Activated CD8-positive, alpha-beta T cell treated with anti-CD3 and anti-CD28 coated beads, Interleukin-2, amount 10 ng/mL, durations not matched to agents 7 days and 5 days (primary cell): ENCODE results near the gene CHMP4B. TPM values are rescaled to one million over a fixed set of nuclear protein-coding genes. Genes with fewer than 3 reads are reported as not detected.

Source experiments
- ATAC-seq: fragments of 150-1000 bp; cut with Tn5 transposase; one replicate; pipeline ENCODE4 v1.10.0; 2021; ENCODE audit warnings: moderate library complexity
- CTCF ChIA-PET: fragments of 350-600 bp; sonication (Branson Sonifier 250); formaldehyde crosslinking; loops from one replicate; lab custom pipeline; 2021; ENCODE audit warnings: antibody characterized with exemption; lab: Charles Lee
- POLR2A ChIA-PET: fragments of 350-600 bp; sonication (Branson Sonifier 250); formaldehyde crosslinking; loops from one replicate; lab custom pipeline; 2021; ENCODE audit warnings: antibody characterized with exemption; lab: Charles Lee
- DNase-seq: peaks from one replicate; pipeline ENCODE4 v3.0.0-alpha.2; 2020
- H3K27ac Mint-ChIP-seq: one replicate; pipeline ENCODE4 v1.8.0; 2021; ENCODE audit warnings: mild to moderate bottlenecking, mixed read lengths
- H3K27me3 Mint-ChIP-seq: one replicate; pipeline ENCODE4 v1.8.0; 2021; ENCODE audit warnings: low read depth, mixed read lengths
- H3K36me3 Mint-ChIP-seq: one replicate; pipeline ENCODE4 v1.8.0; 2021; ENCODE audit warnings: low read depth, mixed read lengths
- H3K4me1 Mint-ChIP-seq: one replicate; pipeline ENCODE4 v1.8.0; 2021; ENCODE audit warnings: low read depth, mixed read lengths
- H3K4me3 Mint-ChIP-seq: one replicate; pipeline ENCODE4 v1.8.0; 2021; ENCODE audit warnings: mild to moderate bottlenecking, mixed read lengths
- H3K9me3 Mint-ChIP-seq: one replicate; pipeline ENCODE4 v1.8.0; 2022; ENCODE audit warnings: mixed read lengths; ENCODE audit not compliant: insufficient read depth
- total RNA-seq, 2 experiments: library from RNA; stranded (reverse); gene quantifications; one replicate each; pipeline ENCODE4 v1.2.3, GENCODE V29; 2021

The CHMP4B gene
- total RNA-seq, 2 experiments from 2014 or later: 86.7 to 93.2 TPM

- H3K27me3 Mint-ChIP-seq: no peaks in the 10 kb centered on the region
- peaks cover 13% of the 10 kb centered on the region for H3K36me3 Mint-ChIP-seq
- DNase-seq (no peak), ATAC-seq (no peak)
- POLR2A ChIA-PET: interaction anchor here (1.2 kb wide), 1 partner anchor 16 kb away, joined by 3 read pairs; no protein-coding TSS in a partner anchor
- H3K4me3 Mint-ChIP-seq: no peak overlapping the region
- H3K4me1 Mint-ChIP-seq: peaks cover 85% of the 10 kb centered on the region
- no peaks in the 10 kb centered on the region for H3K9me3 Mint-ChIP-seq
- H3K27ac Mint-ChIP-seq: no peak overlapping the region
- CTCF ChIA-PET: interaction anchor here (1.2 kb wide), 2 partner anchors 50 to 73 kb away, joined by 4 to 7 read pairs; no protein-coding TSS in a partner anchor
These were observed 31.2 kb downstream of the CHMP4B start for GRCh38 chr20:33842346-33842745.

GRCh38 chr20:33843050-33843449 is 31.9 kb downstream of the CHMP4B start:
- no peak overlapping the region for H3K4me3 Mint-ChIP-seq
- H3K36me3 Mint-ChIP-seq: peaks cover 16% of the 10 kb centered on the region
- H3K4me1 Mint-ChIP-seq: peaks cover 83% of the 10 kb centered on the region
- no peaks in the 10 kb centered on the region for H3K9me3 Mint-ChIP-seq
- DNase-seq (no peak), ATAC-seq (no peak)
- H3K27me3 Mint-ChIP-seq: no peaks in the 10 kb centered on the region
- ChIA-PET CTCF (interaction anchor here (0.6 to 1.2 kb wide), 3 partner anchors 51 to 573 kb away, joined by 3 to 7 read pairs (median 4); no protein-coding TSS in a partner anchor), POLR2A (interaction anchor here (1.2 kb wide), 1 partner anchor 16 kb away, joined by 3 read pairs; no protein-coding TSS in a partner anchor)
- H3K27ac Mint-ChIP-seq: no peak overlapping the region

GRCh38 chr20:33843854-33844253 is 32.7 kb downstream of the CHMP4B start:
- CTCF ChIA-PET: no interaction called here
- Mint-ChIP-seq H3K4me1 (peaks cover 82% of the 10 kb centered on the region), H3K36me3 (peaks cover 24% of the 10 kb centered on the region), H3K27ac (peak overlapping the region; percentile 16), H3K4me3 (no peak overlapping the region), H3K9me3 (no peaks in the 10 kb centered on the region), H3K27me3 (no peaks in the 10 kb centered on the region)
- peak; percentile 71 for ATAC-seq
- DNase-seq: no peak
- POLR2A ChIA-PET: no interaction called here

DNA sequence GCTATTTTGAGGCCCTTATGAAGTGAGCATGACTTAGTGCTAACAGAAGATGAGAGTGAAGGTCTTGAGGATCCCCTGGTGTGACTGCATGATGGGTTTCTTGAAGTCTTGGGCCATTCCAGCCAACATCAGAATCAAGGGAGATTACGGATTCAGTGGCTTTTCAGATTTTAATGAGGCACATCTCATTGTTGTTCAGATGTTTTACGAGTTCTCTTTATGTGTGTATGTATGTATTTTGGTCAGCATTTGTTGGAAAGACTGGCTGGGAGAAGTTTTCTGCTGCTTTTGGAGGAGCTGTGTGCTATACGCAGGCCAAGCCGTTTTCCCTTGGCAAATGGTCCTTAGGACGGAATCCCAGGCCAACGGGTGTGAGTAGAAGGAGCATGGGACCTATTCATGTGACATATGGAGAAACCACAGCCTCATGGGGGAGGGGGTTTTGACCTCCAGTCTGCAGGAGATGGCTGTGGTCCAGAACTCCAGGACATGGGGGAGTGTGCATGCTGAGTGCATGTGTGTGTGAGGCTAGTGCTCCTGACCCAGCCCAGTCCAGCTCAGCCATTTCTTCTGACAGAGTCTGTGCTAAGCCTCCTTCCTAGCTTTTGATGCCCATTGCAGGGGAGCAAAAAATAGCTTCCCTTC is 35.3 kb downstream of the CHMP4B start:
- H3K4me3 Mint-ChIP-seq: no peak overlapping the region
- H3K27ac Mint-ChIP-seq: no peak overlapping the region
- no peak for ATAC-seq
- peaks cover 82% of the 10 kb centered on the region for H3K4me1 Mint-ChIP-seq
- H3K27me3 Mint-ChIP-seq: no peaks in the 10 kb centered on the region
- ChIA-PET POLR2A (no interaction called here), CTCF (interaction anchor here (0.9 kb wide), 1 partner anchor 69 kb away, joined by 5 read pairs; no protein-coding TSS in a partner anchor)
- no peak for DNase-seq
- no peaks in the 10 kb centered on the region for H3K9me3 Mint-ChIP-seq
- peaks cover 41% of the 10 kb centered on the region for H3K36me3 Mint-ChIP-seq

DNA sequence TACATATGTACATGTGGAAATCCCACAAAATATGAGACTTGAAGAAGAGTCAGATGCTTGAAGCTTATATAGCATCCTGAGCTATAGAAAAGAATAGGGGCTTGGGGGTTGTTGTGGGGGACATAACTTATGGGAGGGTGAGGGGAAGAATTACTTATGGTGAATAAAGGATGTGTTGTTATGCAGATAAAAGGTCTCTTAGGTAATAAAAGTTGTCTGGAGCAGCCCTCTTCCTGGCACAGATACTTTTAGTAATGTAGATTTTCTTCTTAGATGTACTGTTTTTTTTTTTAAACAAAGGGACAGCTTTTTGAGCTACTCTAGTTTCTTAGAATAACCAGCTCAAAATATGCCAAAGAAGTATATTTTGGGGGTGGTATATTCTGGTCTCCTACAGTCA is 35.9 kb downstream of the CHMP4B start:
- peak overlapping the region; percentile 14 for H3K27ac Mint-ChIP-seq

DNA sequence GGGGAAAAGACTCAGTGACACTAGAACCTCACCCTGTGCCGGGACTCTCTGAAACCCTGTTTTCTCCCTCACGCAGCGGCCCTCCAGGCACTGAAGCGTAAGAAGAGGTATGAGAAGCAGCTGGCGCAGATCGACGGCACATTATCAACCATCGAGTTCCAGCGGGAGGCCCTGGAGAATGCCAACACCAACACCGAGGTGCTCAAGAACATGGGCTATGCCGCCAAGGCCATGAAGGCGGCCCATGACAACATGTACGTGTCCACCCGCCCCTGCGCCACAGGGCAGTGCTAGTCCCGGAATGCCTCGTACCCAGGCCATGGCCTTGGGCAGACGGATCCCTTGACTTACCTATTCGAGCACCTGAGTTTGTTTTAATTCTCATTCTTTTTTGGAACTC is 37.2 kb downstream of the CHMP4B start:
- H3K27ac Mint-ChIP-seq: no peak overlapping the region
- H3K4me1 Mint-ChIP-seq: peaks cover 82% of the 10 kb centered on the region
- CTCF ChIA-PET: interaction anchor here (1.0 to 2.5 kb wide), 2 partner anchors 10 kb away, joined by 3 to 8 read pairs; no protein-coding TSS in a partner anchor
- no peak for ATAC-seq
- DNase-seq: no peak
- H3K4me3 Mint-ChIP-seq: no peak overlapping the region
- H3K36me3 Mint-ChIP-seq: peaks cover 57% of the 10 kb centered on the region
- POLR2A ChIA-PET: no interaction called here
- H3K9me3 Mint-ChIP-seq: no peaks in the 10 kb centered on the region
- no peaks in the 10 kb centered on the region for H3K27me3 Mint-ChIP-seq

More for the DNA sequence above, 35.9 kb downstream of the CHMP4B start:
- Mint-ChIP-seq H3K9me3 (no peaks in the 10 kb centered on the region), H3K27me3 (no peaks in the 10 kb centered on the region), H3K36me3 (peaks cover 44% of the 10 kb centered on the region), H3K4me1 (peaks cover 82% of the 10 kb centered on the region), H3K4me3 (no peak overlapping the region)
- ATAC-seq (no peak), DNase-seq (no peak)
- ChIA-PET POLR2A (no interaction called here), CTCF (interaction anchor here (0.9 kb wide), 1 partner anchor 69 kb away, joined by 5 read pairs; no protein-coding TSS in a partner anchor)

DNA sequence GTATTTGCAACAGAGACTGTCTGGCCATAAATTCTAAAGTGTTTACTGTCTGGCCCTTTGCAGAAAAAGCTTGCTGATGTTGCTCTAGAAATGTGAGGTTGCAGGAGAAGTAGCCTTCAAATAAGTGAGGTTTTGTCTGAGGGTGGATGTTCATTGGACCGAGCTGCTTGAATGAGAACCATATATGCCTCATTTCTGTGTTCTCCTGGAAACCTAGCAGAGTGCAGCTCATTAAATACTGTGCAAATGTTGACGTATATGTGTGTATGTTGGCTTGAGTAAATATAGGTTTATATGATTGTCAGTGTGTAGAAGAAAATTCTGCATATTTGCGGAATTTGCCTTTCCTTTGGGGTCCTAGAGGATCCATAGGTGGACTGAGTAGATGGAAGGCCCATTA is 39.0 kb downstream of the CHMP4B start:
- Mint-ChIP-seq H3K36me3 (peaks cover 73% of the 10 kb centered on the region), H3K4me1 (peaks cover 87% of the 10 kb centered on the region), H3K27ac (no peak overlapping the region), H3K9me3 (no peaks in the 10 kb centered on the region), H3K4me3 (no peak overlapping the region), H3K27me3 (no peaks in the 10 kb centered on the region)
- POLR2A ChIA-PET: interaction anchor here (1.2 to 1.3 kb wide), 2 partner anchors 9 to 13 kb away, joined by 3 to 5 read pairs; no protein-coding TSS in a partner anchor
- DNase-seq: no peak
- CTCF ChIA-PET: interaction anchor here (1.0 to 3.3 kb wide), 4 partner anchors 8 to 65 kb away, joined by 3 to 12 read pairs (median 6); no protein-coding TSS in a partner anchor
- no peak for ATAC-seq

DNA sequence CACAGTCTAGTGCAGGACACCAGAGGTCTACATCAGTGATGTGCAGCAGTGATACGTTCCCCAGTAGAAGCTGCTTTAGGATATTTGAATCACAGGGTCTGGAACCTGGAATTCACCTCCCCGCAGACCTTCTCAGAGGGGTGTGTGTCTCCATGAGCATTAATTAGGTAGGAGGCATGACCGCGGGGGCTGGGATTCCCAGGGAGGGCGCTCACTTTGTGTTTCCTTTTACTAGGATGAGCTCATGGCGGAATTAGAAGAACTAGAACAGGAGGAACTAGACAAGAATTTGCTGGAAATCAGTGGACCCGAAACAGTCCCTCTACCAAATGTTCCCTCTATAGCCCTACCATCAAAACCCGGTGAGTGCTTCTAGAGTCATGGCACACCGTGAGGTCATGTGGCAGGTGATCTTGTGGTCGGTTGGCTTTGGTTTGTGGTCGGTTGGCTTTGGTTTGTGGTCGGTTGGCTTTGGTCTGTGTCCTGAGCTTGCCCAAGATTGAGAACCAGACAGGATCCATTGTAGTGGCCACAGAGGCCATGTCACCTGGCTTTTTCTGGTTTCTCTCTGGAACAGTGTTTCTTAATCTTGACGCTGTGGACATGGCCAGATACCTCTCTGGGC is 40.8 kb downstream of the CHMP4B start:
- DNase-seq (no peak), ATAC-seq (no peak)
- no peaks in the 10 kb centered on the region for H3K27me3 Mint-ChIP-seq
- peaks cover 80% of the 10 kb centered on the region for H3K36me3 Mint-ChIP-seq
- H3K4me3 Mint-ChIP-seq: peak overlapping the region; percentile 31
- H3K9me3 Mint-ChIP-seq: no peaks in the 10 kb centered on the region
- peak overlapping the region; percentile 95 for H3K27ac Mint-ChIP-seq
- ChIA-PET CTCF (interaction anchor here (1.0 to 3.3 kb wide), 4 partner anchors 9 to 63 kb away, joined by 3 to 12 read pairs (median 4); partner anchors contain the start of gene CHMP4B), POLR2A (interaction anchor here (0.8 to 1.5 kb wide), 2 partner anchors 42 to 260 kb away, joined by 3 to 4 read pairs; partner anchors contain the start of gene EIF2S2)
- peaks cover 77% of the 10 kb centered on the region for H3K4me1 Mint-ChIP-seq

GRCh38 chr20:33852626-33853506 is 41.7 kb downstream of the CHMP4B start:
- POLR2A ChIA-PET: interaction anchor here (0.8 to 1.5 kb wide), 2 partner anchors 43 to 259 kb away, joined by 3 to 4 read pairs; partner anchors contain the start of gene EIF2S2
- H3K9me3 Mint-ChIP-seq: no peaks in the 10 kb centered on the region
- peak; percentile 69 for ATAC-seq

GRCh38 chr20:33853507-33853813 is 42.3 kb downstream of the CHMP4B start:
- H3K27me3 Mint-ChIP-seq: no peaks in the 10 kb centered on the region
- peak overlapping the region; percentile 49 for H3K4me3 Mint-ChIP-seq
- H3K27ac Mint-ChIP-seq: peak overlapping the region; percentile 95
- ChIA-PET CTCF (interaction anchor here (0.8 to 1.5 kb wide), 6 partner anchors 10 to 269 kb away, joined by 3 to 7 read pairs (median 4); no protein-coding TSS in a partner anchor), POLR2A (interaction anchor here (0.6 kb wide), 1 partner anchor 42 kb away, joined by 3 read pairs; the partner anchor contains the start of gene CHMP4B)
- H3K36me3 Mint-ChIP-seq: peaks cover 85% of the 10 kb centered on the region
- DNase-seq (peak; percentile 81), ATAC-seq (peak; percentile 94)
- no peaks in the 10 kb centered on the region for H3K9me3 Mint-ChIP-seq
- H3K4me1 Mint-ChIP-seq: peaks cover 79% of the 10 kb centered on the region

More at GRCh38 chr20:33852626-33853506, 41.7 kb downstream of the CHMP4B start:
- Mint-ChIP-seq H3K27ac (peak overlapping the region; percentile 95), H3K4me3 (peak overlapping the region; percentile 49), H3K27me3 (no peaks in the 10 kb centered on the region), H3K36me3 (peaks cover 84% of the 10 kb centered on the region), H3K4me1 (peaks cover 77% of the 10 kb centered on the region)
- CTCF ChIA-PET: interaction anchor here (0.8 to 3.3 kb wide), 7 partner anchors 8 to 62 kb away, joined by 3 to 12 read pairs (median 4); partner anchors contain the start of gene CHMP4B
- no peak for DNase-seq
